HG03060 (cell line): ENCODE data around the gene DECR2.
"Not testable (repeated sequence)": the region's sequence is repeated elsewhere in the genome, so short reads cannot be mapped to it uniquely, and the experiment has no call there.

Source experiments
- ATAC-seq: cut with Tn5 transposase; IDR thresholded peaks from one replicate; pipeline ENCODE4 v1.9.1; 2021; ENCODE audit warnings: low read depth, moderate number of reproducible peaks; ENCODE audit not compliant: unreplicated experiment

The DECR2 gene

DNA sequence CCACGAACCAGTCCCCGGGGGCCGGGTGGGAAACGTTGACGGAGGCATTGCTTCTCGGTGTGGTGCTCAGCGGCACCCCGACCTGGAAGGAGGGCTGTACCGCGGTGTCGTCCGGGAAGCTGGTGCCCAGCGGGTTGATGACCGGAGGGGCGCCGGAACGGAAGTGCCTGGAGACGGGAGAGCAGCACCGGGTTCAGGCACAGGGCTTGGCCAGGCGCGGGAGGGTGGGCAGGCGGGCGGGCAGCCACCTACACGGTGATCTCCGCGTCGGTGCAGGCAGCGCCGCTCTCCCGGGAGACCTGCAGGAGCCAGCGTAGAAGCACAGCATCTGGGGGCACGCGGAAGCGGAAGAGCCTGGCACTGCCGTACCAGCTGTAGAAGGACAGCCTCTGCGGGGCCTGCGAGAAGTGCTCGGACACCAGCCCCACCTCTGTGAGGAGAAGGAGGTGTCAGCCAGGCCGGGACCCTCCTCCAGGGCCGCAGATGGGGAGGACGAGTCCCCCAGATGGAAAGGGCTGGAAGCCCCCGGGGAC, 24.2 kb upstream of the DECR2 start:
- no peak for ATAC-seq

DNA sequence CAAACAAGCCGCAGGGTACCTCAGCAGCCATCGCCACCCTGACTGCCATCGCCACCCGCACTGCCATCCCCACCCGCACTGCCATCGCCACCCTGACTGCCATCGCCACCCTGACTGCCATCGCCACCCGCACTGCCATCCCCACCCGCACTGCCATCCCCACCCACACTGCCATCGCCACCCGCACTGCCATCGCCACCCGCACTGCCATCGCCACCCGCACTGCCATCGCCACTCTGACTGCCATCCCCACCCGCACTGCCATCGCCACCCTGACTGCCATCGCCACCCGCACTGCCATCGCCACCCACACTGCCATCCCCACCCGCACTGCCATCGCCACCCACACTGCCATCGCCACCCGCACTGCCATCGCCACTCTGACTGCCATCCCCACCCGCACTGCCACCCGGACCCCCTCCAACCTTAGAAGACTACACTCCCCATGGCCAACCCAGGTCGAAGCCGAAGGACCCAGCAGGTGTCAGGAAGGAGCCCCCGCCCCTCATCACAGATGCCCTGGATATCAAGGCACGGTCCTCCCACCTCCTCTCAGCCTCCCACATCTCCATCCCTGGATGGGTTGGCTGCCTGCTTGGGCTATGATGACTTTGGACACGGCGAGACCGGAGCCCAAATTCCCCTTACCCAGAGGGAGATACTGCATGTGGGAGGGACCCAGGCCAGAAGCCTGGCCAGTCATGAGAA, 23.4 kb upstream of the DECR2 start:
- not testable (repeated sequence) for ATAC-seq

GRCh38 chr16:378821-379182, 22.9 kb upstream of the DECR2 start:
- ATAC-seq, result no peak

DNA sequence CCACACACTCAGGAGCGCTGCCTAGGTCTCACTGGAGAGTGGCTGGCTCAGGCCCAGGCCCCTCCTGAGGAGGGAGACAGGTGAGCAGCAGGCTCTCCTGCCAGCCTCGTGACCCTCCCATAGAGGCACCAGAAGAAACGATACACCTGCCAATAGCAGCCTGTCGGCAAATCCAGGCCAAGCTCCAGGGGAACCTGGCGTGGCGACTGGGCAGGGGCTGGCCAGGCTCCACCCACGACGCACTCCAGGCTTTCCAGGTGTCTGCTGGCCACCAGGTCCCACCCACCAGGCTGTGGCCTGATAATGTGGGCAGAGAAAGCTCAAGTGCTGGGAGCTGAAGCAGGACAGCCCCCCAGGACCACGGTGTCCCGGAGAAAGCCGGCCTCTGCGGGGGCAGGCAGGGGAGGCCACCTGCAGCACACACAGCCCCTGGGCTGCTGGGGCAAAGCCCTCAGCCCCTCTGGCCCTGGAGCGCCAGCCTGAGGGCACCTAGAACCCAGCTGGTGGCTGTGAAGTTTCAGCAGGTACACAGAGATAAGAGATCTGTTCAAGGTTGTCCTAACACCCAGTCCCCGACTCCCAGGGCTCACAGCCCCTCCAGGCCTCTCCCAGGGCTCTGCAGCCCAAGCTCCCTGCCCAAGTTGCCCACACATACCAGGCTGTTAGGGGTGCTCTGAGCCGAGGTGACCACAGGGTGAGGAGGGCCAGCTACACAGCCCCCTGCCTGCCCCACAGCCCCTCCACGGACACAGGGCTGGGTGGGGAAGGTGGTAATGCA, 22.3 kb upstream of the DECR2 start:
- no peak for ATAC-seq

- no peak for ATAC-seq
Observed at GRCh38 chr16:379961-380761, 21.5 kb upstream of the DECR2 start.

GRCh38 chr16:380762-381011, 21.0 kb upstream of the DECR2 start:
- ATAC-seq, result no peak

DNA sequence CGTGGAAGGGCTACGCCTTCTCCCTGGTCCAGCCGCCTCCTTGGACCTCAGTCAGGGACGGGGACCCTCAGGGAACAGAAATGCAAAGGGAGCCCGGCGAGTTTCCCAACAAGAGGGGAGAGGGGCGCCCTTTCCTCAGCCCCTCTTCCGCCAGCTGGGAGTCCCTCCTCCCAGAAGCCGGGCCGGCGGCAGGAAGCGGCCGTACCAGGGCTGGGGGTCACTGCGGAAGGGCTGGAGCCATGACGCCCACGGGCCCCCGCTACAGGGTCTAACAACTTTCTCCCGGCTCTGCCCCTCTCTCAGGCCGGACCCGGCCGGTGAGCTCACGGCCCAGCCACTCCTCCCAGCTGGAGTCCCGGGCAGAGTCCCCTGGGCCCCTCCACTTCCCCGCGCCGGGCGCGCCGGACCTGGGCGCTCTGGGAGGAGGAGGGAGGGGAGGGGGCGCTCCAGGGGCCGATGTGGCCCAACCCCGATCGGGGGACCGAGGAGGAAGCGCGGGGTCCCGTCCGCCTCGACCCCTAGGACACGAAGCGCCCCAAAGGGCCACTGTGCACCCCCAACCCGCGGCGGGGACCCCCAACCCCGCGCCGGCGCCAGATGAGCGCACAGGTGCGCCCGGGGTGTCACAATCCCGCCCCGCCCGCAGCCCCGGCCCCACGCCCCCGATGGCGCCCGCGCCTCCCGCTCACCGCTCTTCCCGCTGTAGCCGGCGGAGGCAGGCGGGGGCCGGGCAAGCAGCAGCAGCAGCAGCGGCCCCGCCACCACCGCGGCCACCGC, 20.5 kb upstream of the DECR2 start:
- ATAC-seq, result no peak

GRCh38 chr16:381789-382717, 19.6 kb upstream of the DECR2 start, which contains the start of gene PGAP6:
PGAP6 (minus strand) TSS chr16:381978; CDS start chr16:381821, 157 bp downstream.
- ATAC-seq, result no peak

- no peak for ATAC-seq
Observed at GRCh38 chr16:383326-384051, 18.2 kb upstream of the DECR2 start.

- ATAC-seq, result no peak
Observed at GRCh38 chr16:386641-387156, 15.0 kb upstream of the DECR2 start.

- ATAC-seq, result not testable (repeated sequence)
Observed at GRCh38 chr16:387761-388666, 13.7 kb upstream of the DECR2 start.

DNA sequence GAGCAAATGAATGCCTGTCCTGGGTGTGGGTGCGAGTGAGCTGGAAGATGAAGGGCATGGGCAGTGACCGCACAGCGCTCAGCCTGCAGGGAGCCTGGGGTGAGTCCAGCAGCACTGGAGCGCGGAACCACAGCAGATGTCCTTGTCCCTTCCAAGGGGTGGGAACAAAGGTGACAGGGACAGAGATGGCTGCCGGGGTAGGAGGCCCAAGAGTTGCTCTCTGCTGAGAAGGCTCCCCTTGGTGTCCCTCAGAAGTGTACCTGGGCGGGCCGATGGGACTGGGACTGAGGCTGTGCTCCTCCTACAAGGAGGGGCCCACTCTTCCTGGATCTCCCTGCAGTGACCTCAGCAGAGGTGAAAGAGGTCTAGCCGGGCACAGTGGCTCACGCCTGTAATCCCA, 12.3 kb upstream of the DECR2 start:
- no peak for ATAC-seq

GRCh38 chr16:391885-392335, 9.8 kb upstream of the DECR2 start:
- no peak for ATAC-seq

DNA sequence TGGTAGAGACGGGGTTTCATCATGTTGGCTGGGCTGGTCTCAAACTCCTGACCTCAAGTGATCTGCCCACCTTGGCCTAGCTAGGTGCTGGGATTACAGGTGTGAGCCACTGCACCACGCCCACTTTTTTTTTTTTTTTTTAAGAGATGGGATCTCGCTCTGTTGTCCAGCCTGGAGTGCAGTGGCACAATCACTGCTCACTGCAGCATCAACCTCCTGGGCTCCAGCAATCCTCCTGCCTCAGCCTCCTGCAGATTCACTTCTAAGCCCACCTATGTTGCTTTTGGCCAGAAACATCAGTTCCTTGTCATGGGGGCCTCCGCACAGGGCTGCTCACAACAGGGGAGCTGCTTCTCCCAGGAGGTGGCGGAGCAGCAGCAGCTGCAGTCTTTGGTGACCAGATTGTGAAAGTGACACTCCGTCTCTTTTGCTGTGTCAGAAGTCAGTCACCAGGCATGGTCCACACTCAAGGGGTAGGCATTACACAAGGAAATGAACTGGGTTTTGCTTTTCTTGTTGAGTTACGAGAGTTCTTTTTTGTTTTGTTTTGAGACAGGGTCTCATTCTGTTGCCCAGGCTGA, 9.1 kb upstream of the DECR2 start:
- ATAC-seq, result no peak

GRCh38 chr16:396199-396598, 5.5 kb upstream of the DECR2 start:
- no peak for ATAC-seq

DNA sequence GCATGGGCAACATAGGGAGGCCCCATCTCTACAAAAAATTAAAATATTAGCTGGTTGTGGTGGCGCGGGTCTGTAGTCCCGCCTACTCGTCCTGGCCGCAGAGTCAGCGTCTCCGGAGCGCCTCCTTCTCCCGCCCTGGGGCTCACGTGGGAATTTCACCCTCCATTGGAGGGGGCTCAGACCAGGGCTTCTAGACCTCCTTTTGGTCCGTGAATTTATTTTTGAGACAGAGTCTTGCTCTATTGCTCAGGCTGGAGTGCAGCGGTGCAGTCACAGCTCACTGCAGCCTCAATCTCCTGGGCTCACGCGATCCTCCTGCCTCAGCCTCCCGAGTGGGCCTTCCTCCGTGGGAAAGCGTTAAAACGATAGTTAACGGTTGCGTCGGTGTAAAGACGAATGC, 5.1 kb upstream of the DECR2 start:
- ATAC-seq, result no peak

GRCh38 chr16:397135-397661, 4.5 kb upstream of the DECR2 start, which contains the start of gene NME4:
NME4 (plus strand) TSS chr16:397199; CDS start chr16:397223, 24 bp downstream.
- no peak for ATAC-seq
